ENCODE measurements around the gene NNT. TPM values are rescaled to one million over a fixed set of nuclear protein-coding genes. Genes with fewer than 3 reads are reported as not detected.

NNT gene
- total and polyA plus RNA-seq, 2 donors from 2014 or later = 56.4 to 101 TPM

GRCh38 chr5:43685252-43685950 is 82.4 kb downstream of the NNT start:
- no peaks in the 10 kb centered on the region for H3K27me3 ChIP-seq (ENCODE audit: control insufficient read depth, insufficient read depth, low read length)
- no peak overlapping the region for H3K27ac ChIP-seq (ENCODE audit: low read depth in 2 of 2, low read length in 2 of 2)
- FAIRE-seq (no peak), DNase-seq (no peak)
- intact Hi-C loops (cut with DNase I) = no loop called here
- TF ChIP-seq, protein P1, sequence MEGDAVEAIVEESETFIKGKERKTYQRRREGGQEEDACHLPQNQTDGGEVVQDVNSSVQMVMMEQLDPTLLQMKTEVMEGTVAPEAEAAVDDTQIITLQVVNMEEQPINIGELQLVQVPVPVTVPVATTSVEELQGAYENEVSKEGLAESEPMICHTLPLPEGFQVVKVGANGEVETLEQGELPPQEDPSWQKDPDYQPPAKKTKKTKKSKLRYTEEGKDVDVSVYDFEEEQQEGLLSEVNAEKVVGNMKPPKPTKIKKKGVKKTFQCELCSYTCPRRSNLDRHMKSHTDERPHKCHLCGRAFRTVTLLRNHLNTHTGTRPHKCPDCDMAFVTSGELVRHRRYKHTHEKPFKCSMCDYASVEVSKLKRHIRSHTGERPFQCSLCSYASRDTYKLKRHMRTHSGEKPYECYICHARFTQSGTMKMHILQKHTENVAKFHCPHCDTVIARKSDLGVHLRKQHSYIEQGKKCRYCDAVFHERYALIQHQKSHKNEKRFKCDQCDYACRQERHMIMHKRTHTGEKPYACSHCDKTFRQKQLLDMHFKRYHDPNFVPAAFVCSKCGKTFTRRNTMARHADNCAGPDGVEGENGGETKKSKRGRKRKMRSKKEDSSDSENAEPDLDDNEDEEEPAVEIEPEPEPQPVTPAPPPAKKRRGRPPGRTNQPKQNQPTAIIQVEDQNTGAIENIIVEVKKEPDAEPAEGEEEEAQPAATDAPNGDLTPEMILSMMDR (IDR thresholded peaks at IDR 0.05; ENCODE audit: borderline replicate concordance, extremely low read depth, insufficient read depth) = no peak
- no peaks in the 10 kb centered on the region for H3K9me3 ChIP-seq (ENCODE audit: control insufficient read depth in 2 of 3, insufficient read depth in 1 of 3, low read length in 3 of 3)
- peaks cover 0 to 1% (median 0%) of the 10 kb centered on the region in 3 donors for H3K36me3 ChIP-seq (ENCODE audit: control insufficient read depth in 2 of 3, insufficient read depth in 3 of 3, low read length in 3 of 3)
- no peak overlapping the region for H3K4me3 ChIP-seq (ENCODE audit: low read length in 3 of 3)
- H3K4me1 ChIP-seq (ENCODE audit: control insufficient read depth in 2 of 3, insufficient read depth in 2 of 3, low read depth in 1 of 3, low read length in 3 of 3) = peaks cover 0 to 3% (median 0%) of the 10 kb centered on the region in 3 donors
- no peak overlapping the region for H3K9ac ChIP-seq (ENCODE audit: low read length in 3 of 3)

- FAIRE-seq (no peak), DNase-seq (no peak)
- no peak overlapping the region for H3K4me3 ChIP-seq (ENCODE audit: low read length in 3 of 3)
- no peak overlapping the region for H3K27ac ChIP-seq (ENCODE audit: low read depth in 2 of 2, low read length in 2 of 2)
- H3K9me3 ChIP-seq (ENCODE audit: control insufficient read depth in 2 of 3, insufficient read depth in 1 of 3, low read length in 3 of 3) = no peaks in the 10 kb centered on the region
- intact Hi-C loops (cut with DNase I) = no loop called here
- H3K36me3 ChIP-seq (ENCODE audit: control insufficient read depth in 2 of 3, insufficient read depth in 3 of 3, low read length in 3 of 3) = no peaks in the 10 kb centered on the region
- H3K27me3 ChIP-seq (ENCODE audit: control insufficient read depth, insufficient read depth, low read length) = no peaks in the 10 kb centered on the region
- no peak overlapping the region for H3K9ac ChIP-seq (ENCODE audit: low read length in 3 of 3)
- TF ChIP-seq, protein P1 (IDR thresholded peaks at IDR 0.05; ENCODE audit: borderline replicate concordance, extremely low read depth, insufficient read depth) = no peak
- H3K4me1 ChIP-seq (ENCODE audit: control insufficient read depth in 2 of 3, insufficient read depth in 2 of 3, low read depth in 1 of 3, low read length in 3 of 3) = peaks cover 0 to 3% (median 0%) of the 10 kb centered on the region in 3 donors
These were observed 84.3 kb downstream of the NNT start for GRCh38 chr5:43687275-43687674.

DNA sequence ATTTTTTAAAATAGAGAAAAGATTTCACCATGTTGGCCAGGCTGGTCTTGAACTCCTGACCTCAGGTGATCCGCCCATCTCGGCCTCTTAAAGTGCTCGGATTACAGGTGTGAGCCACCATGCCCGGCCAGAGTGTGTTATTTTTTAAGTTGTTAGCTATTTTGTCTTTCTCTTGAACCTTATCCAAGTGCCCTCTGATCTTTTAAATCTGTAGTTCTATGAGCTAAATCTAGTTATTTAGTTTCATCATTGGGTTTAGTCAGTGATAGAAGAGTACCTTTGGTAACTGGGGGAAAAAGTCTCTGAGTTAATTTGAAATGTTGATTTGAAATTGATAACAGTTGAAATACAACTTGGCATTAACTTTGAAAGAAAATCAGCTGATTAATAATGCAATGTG is 88.3 kb downstream of the NNT start:
- no peak overlapping the region for H3K4me3 ChIP-seq (ENCODE audit: low read length in 3 of 3)
- DNase-seq (no peak), FAIRE-seq (no peak)
- TF ChIP-seq, protein P1 (IDR thresholded peaks at IDR 0.05; ENCODE audit: borderline replicate concordance, extremely low read depth, insufficient read depth) = no peak
- H3K9ac ChIP-seq (ENCODE audit: low read length in 3 of 3) = no peak overlapping the region
- peaks cover 0 to 2% (median 0%) of the 10 kb centered on the region in 3 donors for H3K36me3 ChIP-seq (ENCODE audit: control insufficient read depth in 2 of 3, insufficient read depth in 3 of 3, low read length in 3 of 3)
- intact Hi-C loops (cut with DNase I) = no loop called here
- H3K27me3 ChIP-seq (ENCODE audit: control insufficient read depth, insufficient read depth, low read length) = no peaks in the 10 kb centered on the region
- H3K27ac ChIP-seq (ENCODE audit: low read depth in 2 of 2, low read length in 2 of 2) = no peak overlapping the region
- peaks cover 0 to 2% (median 0%) of the 10 kb centered on the region in 3 donors for H3K9me3 ChIP-seq (ENCODE audit: control insufficient read depth in 2 of 3, insufficient read depth in 1 of 3, low read length in 3 of 3)
- peaks cover 0 to 3% (median 0%) of the 10 kb centered on the region in 3 donors for H3K4me1 ChIP-seq (ENCODE audit: control insufficient read depth in 2 of 3, insufficient read depth in 2 of 3, low read depth in 1 of 3, low read length in 3 of 3)

Measured in kidney (tissue), 14 donors.